Activated gamma-delta T cell treated with Interleukin-2 at 50 U/mL for 16 hours (primary cell): Measurements from ENCODE around the gene OR10A2.
"Not testable (repeated sequence)": the region's sequence is repeated elsewhere in the genome, so short reads cannot be mapped to it uniquely, and the experiment has no call there.

Experiments
- DNase-seq: peaks from one replicate; pipeline ENCODE4 v3.0.0-alpha.2; 2020

OR10A2 gene, protein sequence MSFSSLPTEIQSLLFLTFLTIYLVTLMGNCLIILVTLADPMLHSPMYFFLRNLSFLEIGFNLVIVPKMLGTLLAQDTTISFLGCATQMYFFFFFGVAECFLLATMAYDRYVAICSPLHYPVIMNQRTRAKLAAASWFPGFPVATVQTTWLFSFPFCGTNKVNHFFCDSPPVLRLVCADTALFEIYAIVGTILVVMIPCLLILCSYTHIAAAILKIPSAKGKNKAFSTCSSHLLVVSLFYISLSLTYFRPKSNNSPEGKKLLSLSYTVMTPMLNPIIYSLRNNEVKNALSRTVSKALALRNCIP

DNA sequence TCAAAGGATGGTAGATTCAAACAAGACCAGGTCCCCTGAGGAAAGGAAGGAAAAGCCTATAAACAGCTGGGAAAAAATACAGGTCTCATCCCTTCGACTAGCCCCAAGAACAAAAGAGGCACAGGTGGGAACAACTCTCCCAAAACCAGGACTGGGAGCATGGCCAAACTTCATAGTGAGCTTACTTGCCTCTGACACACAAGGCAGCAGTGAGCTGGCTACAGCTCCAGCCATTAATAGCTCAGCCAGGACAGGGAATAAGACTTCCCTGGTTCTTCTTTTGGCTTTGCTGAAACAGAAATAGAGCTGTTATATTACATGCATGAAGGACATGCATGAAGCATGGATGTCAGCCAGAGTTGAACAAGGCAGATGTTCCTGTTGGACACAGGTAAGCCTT, at the start of gene OR10A2:
OR10A2 (plus strand) TSS at position 97 of the 400 bp plus-strand sequence. CDS start 6,698 bp downstream, outside the sequence.
- no peak for DNase-seq

- DNase-seq: no peak
Observed at GRCh38 chr11:6813656-6814055, 49.2 kb upstream of the OR10A2 start.

- DNase-seq: no peak
Observed at GRCh38 chr11:6817694-6818093, 45.2 kb upstream of the OR10A2 start.

DNA sequence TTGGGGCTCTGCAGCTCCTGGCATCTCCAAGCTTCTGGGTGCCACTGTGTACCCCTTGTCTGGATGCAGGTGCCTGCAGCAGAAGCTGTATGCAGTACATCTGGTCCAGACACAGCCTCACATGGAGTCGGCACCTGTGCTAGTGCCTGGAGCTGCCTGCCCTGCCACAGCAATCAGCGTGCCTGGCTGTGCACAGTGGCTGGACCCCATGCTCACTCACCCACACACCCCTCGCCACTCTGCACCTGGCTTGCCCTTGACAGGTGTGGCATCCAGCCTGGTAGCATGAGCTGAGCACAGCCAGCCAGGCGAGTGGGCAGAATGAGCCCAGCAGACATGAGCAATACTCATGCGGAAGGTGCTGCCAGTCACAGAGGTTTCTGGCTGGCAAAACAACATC, 43.9 kb upstream of the OR10A2 start:
- no peak for DNase-seq

DNA sequence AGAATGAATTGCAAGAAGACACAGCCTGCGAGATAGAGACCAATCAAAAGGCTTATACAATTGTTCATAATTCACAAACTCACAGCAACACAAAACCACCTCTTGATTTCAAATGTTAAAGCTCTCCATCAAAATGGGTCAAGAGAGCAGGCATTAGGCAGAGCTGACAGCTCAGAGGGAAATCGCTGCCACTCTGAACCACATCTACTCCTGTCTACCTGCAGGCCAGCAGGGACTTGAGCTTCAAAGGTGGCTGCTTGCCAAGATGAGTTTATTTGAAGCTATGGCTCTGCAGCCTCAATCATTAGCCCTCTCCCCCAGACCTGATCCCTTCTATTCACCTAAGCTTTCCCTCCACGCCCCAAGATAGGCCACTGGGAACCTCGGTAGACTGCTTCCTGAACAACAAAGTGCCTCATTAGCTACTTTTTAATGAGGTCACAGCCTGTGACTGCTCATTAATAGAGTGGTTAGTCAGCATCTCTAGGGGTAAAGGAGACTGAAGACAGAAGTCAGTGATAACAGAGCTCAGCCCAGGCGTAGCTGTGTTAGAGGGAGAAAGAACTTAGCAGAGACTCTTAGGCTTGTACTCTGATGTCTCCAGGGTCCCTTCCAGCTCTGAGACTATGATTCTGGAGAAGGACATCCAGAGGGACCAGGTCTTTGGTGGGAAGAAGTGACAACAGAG, 38.6 kb upstream of the OR10A2 start:
- DNase-seq: no peak

DNA sequence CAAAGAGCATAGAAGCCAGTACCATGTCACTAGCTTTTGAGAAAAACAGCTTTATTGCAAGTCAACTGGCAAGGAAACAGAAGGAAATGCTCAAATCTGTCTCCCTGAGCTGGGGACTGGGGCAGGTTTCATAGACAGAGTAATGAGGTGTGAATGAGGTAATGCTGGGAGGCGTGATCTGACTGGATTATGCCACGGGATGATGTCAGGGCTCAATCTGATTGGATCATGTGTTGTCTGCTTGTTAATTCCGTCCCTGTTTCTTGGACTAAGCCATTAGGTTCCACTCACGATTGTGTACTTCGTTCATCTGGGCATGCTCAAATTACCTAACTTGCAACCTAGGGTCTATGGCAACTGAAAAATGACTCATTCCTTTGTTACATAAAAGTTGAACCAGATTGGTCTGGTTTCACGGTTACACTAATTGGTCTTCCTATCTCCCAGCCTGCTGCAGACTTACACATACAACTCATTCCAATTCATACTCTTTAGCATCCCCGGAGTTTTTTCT, 37.6 kb upstream of the OR10A2 start:
- no peak for DNase-seq

GRCh38 chr11:6828103-6828502, 34.8 kb upstream of the OR10A2 start:
- DNase-seq: no peak

- DNase-seq: no peak
Observed at GRCh38 chr11:6833356-6833755, 29.5 kb upstream of the OR10A2 start.

DNA sequence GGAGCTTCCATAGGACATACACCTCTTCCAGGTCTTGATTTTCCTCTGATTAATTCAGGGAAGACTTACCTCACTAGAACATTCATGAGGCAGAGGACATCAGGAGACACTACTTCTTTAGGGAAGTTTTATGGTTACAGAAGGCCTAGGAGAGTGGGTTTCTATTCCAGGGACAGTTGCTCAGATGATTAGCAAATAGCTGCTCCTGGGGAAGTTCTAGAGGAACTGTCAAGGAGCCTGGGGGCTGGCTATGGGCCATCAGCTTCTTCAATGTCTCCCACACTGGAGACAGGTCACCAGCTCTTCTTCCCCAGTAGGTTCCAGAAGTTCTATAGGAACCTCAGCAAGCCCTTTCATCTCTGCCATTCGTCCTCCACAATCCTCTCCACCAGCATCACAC, 28.8 kb upstream of the OR10A2 start:
- no peak for DNase-seq

GRCh38 chr11:6841694-6842093, 21.2 kb upstream of the OR10A2 start:
- DNase-seq: no peak

DNA sequence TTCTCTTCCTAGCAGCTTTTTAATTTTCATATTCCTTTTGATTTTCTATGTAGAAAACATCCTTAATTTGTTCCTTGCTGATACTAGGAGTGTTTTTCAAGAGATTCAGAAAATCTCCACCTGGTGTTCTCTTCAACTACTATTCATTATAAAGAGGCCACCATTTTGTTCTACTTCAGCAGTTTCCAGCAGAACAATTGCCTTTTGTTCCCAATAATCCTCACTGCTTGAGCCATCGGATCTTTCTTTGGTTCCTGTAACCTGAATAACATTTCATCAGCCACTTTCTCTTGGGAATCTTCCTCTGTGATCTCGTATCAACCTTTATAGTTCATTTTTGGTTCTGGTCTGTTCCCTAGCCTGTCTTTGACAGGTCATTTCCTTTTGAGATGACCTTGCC, 19.2 kb upstream of the OR10A2 start:
- no peak for DNase-seq

GRCh38 chr11:6844356-6844755, 18.5 kb upstream of the OR10A2 start:
- no peak for DNase-seq

GRCh38 chr11:6845383-6845782, 17.5 kb upstream of the OR10A2 start, which contains the start of gene OR10A5:
OR10A5 (plus strand) TSS chr11:6845683; CDS start chr11:6845683, 0 bp downstream.
- no peak for DNase-seq

- DNase-seq: no peak
Observed at GRCh38 chr11:6850526-6850925, 12.3 kb upstream of the OR10A2 start.

DNA sequence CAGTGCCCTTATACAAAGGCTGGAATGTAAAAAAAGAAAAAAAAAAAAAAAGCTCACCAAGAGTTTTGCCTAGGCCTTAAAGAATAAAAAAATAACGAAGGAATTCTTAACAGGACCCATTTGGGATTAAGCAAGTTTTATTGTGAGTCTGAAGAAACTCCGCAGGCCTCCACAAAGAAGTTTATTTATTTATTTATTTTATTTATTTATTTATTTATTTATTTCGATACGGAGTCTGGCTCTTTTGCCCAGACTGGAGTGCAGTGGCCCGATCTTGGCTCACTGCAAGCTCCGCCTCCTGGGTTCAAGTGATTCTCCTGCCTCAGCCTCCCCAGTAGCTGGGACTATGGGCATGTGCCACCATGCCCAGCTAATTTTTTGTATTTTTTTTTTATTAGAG, 8.1 kb upstream of the OR10A2 start:
- not testable (repeated sequence) for DNase-seq

GRCh38 chr11:6855971-6856541, 6.8 kb upstream of the OR10A2 start:
- no peak for DNase-seq

- no peak for DNase-seq
Observed at GRCh38 chr11:6856871-6857270, 6.0 kb upstream of the OR10A2 start.

DNA sequence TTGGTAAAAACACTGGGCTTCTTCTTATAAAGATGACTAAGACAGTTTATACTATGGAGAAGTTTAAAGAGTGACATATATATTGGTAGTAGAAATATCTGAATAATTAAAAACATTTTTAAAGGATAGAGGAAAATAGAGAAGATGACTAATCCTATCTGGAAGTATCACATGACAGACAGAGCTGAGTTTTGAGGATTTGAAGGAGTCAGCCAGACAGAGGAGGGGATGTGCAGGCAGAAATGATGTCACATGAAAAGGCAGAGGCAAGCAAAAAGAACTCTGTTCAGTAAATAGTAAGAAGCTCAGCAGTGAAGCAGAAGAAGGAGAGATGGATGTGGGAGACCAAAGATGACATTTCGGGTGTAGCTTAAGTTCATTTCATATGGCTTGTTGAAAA, 1.6 kb downstream of the OR10A2 start:
- DNase-seq: no peak

DNA sequence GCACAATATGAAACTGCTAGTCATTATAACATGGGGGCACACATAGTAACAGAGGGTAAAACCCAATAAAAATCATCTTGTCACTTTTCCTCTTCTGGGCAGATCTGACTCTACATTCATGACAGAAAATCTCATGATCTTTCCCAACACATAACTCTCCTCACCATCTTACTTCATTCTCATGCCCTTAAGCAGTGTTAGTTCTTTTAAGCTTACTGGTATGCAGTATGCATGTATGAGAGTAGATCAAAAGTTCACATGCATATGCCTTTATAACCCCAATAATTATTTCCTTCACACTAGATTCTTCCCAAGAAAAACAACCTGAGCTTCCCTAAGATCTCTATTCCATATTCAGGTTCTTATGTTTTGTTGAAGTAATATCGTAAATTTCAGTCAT, 8.4 kb downstream of the OR10A2 start:
- no peak for DNase-seq

- no peak for DNase-seq
Observed at GRCh38 chr11:6875761-6876160, 12.9 kb downstream of the OR10A2 start.

DNA sequence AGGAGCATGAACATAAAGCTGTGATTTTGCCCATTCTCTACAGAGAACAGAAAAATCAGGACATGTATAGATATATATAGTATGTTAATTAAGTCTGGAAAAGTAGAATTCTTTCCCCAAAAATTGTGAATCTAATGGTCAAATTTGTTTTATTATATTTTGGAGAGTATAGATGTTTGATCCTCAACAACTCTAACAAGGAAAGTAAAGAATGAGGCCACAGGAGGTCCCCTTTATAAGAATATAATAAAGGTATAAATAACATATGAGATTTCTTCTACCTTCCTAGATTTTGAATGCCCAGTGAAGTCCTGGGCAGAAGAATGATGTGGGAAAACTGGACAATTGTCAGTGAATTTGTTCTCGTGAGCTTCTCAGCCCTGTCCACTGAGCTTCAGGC, 13.5 kb downstream of the OR10A2 start, which contains the start of gene OR10A4:
OR10A4 (plus strand) TSS at position 301 of the 400 bp plus-strand sequence; CDS start at position 324, 23 bp downstream.
- DNase-seq: no peak

DNA sequence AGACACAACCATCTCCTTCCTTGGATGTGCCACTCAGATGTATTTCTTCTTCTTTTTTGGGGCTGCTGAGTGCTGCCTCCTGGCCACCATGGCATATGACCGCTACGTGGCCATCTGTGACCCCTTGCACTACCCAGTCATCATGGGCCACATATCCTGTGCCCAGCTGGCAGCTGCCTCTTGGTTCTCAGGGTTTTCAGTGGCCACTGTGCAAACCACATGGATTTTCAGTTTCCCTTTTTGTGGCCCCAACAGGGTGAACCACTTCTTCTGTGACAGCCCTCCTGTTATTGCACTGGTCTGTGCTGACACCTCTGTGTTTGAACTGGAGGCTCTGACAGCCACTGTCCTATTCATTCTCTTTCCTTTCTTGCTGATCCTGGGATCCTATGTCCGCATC, 14.1 kb downstream of the OR10A2 start:
- no peak for DNase-seq

- DNase-seq: no peak
Observed at GRCh38 chr11:6882751-6883150, 19.9 kb downstream of the OR10A2 start.

DNA sequence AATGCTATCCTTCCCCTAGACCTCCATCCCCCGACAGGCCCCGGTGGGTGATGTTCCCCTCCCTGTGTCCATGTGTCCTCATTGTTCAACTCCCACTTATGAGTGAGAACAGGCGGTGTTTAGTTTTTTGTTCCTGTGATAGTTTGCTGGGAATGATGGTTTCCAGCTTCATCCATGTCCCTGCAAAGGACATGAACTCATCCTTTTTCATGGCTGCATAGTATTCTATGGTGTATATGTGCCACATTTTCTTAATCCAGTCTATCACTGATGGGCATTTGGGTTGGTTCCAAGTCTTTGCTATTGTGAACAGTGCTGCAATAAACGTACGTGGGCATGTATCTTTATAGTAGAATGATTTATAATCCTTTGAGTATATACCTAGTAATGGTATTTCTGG, 24.9 kb downstream of the OR10A2 start:
- DNase-seq: not testable (repeated sequence)
